Mesothelial cell of epicardium (in vitro differentiated cells): ENCODE measurements around the gene CANT1. TPM values are rescaled to one million over a fixed set of nuclear protein-coding genes. Genes with fewer than 3 reads are reported as not detected.

ENCODE experiments used
- DNase-seq, 2 experiments: peaks; one replicate each; pipeline ENCODE4 v3.0.0; 2021; ENCODE audit warnings: low spot score in 2 of 2; ENCODE audit not compliant: unreplicated experiment in 2 of 2
- H3K27ac Mint-ChIP-seq: 2 replicates; pipeline ENCODE4 v1.8.0; 2021; ENCODE audit warnings: mixed read lengths
- H3K27me3 Mint-ChIP-seq: 2 replicates; pipeline ENCODE4 v1.8.0; 2021; ENCODE audit warnings: low read depth, mixed read lengths
- H3K36me3 Mint-ChIP-seq: 2 replicates; pipeline ENCODE4 v1.8.0; 2021; ENCODE audit warnings: mixed read lengths
- H3K4me1 Mint-ChIP-seq: 2 replicates; pipeline ENCODE4 v1.8.0; 2021; ENCODE audit warnings: mixed read lengths
- H3K4me3 Mint-ChIP-seq: 2 replicates; pipeline ENCODE4 v1.8.0; 2021; ENCODE audit warnings: mild to moderate bottlenecking, moderate library complexity, mixed read lengths
- H3K9me3 Mint-ChIP-seq: 2 replicates; pipeline ENCODE4 v1.8.0; 2021; ENCODE audit warnings: mixed read lengths
- CTCF ChIP-seq: fragments of 200-600 bp; sonication (generic); IDR thresholded peaks from one replicate; pipeline ENCODE4 v1.5.0; 2021; ENCODE audit warnings: antibody characterized with exemption; ENCODE audit not compliant: unreplicated experiment
- total RNA-seq: library from RNA; stranded (reverse); gene quantifications from 3 replicates; pipeline ENCODE4 v1.2.1, GENCODE V29; 2021

CANT1 gene
- total RNA-seq, 1 donor from 2014 or later: 68.2 TPM

GRCh38 chr17:78977681-78977943 lies 32.0 kb downstream of the CANT1 start:
- Mint-ChIP-seq H3K4me3 (peak overlapping the region; percentile 54), H3K36me3 (no peaks in the 10 kb centered on the region), H3K27ac (peak overlapping the region; percentile 76), H3K27me3 (no peaks in the 10 kb centered on the region), H3K9me3 (no peaks in the 10 kb centered on the region), H3K4me1 (peaks cover 44% of the 10 kb centered on the region)
- TF ChIP-seq CTCF: no peak
- no peak for DNase-seq

DNA sequence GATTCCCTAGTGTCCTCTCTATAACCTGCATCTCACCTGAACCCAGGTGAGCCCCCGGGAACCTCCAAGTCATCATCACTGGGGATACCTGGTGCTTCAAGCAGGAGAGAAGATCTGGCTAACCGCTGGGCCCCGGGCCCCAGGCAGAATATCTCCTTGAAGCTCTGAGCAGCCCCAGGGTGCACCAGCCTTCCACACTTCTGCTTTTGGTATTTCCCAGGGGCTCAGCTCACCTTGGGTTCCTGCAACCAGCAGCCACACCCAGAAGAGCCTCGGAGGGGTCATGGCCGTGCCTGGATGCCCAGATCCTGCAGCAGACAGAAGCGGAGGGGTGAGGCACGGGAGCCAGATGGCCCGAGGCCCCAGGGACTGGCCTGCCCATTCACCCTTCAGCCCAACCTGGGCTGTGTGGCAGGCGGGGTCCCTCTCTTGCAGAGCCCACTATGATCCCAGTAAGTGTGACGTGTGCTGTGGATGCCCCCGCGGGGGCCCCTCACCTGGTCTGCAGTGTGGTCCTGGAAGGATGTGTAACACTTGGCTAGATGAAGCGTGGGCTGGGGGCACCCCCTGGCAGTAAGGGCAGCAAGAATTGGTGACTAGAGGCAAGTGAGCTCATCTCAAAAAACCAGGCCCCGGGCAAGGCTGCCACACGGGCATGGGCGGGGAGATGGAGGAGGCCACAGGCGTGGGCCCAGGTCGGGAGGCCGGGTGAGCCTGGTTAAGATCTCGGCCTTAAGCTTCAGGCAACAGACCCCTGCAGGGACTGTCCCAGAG lies 32.5 kb downstream of the CANT1 start:
- Mint-ChIP-seq H3K4me3 (peak overlapping the region; percentile 54), H3K27me3 (no peaks in the 10 kb centered on the region), H3K27ac (peak overlapping the region; percentile 76), H3K9me3 (no peaks in the 10 kb centered on the region), H3K36me3 (no peaks in the 10 kb centered on the region), H3K4me1 (peaks cover 47% of the 10 kb centered on the region)
- no peak for TF ChIP-seq CTCF
- no peak for DNase-seq

DNA sequence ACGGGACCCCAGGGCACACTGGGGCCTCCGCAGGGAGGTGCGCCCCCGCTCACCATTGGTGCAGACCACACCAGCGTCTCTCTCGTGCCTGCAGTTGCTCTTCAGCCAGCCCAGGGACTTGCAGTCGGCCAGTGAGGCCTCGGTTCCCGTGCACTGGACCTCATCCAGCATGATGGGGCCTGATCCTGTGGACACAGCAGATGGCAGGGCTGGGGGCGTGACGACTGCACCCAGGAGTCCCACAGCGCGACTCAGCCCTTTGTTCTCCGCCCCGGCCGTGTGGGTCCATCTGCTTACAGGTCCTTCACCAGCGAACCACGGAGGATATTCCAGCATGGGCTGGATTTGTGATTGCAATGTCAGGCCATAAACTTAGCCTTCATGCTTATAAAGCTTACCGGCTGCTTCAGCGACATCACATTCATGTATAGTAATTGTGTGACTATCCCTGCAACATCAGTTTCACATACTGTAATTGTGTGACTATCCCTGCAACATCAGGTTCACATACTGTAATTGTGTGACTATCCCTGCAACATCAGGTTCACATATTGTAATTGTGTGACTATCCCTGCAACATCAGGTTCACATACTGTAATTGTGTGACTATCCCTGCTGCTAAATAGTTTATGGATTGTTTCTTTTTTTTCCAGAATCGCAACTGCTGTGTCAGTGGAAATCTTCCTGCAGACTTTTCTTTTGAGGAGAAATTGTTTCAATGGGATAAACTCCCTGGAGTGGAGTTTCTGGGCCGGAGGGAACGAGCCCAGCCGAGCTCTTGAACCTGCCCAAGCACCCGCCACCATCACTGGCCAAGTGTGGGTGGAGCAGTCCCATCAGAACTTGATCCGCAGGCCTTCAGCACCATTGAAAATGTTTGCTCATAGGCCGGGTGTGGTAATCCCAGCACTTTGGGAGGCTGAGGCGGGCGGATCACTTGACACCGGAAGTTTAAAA lies 34.7 kb downstream of the CANT1 start:
- DNase-seq: no peak
- Mint-ChIP-seq H3K27me3 (no peaks in the 10 kb centered on the region), H3K36me3 (peaks cover 6% of the 10 kb centered on the region), H3K27ac (peak overlapping the region; percentile 91), H3K4me1 (peaks cover 51% of the 10 kb centered on the region), H3K4me3 (peak overlapping the region; percentile 5), H3K9me3 (no peaks in the 10 kb centered on the region)
- no peak for TF ChIP-seq CTCF

- no peak for DNase-seq
- Mint-ChIP-seq H3K36me3 (peaks cover 6% of the 10 kb centered on the region), H3K9me3 (no peaks in the 10 kb centered on the region), H3K4me1 (peaks cover 44% of the 10 kb centered on the region), H3K27ac (peak overlapping the region; percentile 50), H3K27me3 (no peaks in the 10 kb centered on the region), H3K4me3 (no peak overlapping the region)
- no peak for TF ChIP-seq CTCF
Measured at GRCh38 chr17:78973792-78974520, 35.6 kb downstream of the CANT1 start.

DNA sequence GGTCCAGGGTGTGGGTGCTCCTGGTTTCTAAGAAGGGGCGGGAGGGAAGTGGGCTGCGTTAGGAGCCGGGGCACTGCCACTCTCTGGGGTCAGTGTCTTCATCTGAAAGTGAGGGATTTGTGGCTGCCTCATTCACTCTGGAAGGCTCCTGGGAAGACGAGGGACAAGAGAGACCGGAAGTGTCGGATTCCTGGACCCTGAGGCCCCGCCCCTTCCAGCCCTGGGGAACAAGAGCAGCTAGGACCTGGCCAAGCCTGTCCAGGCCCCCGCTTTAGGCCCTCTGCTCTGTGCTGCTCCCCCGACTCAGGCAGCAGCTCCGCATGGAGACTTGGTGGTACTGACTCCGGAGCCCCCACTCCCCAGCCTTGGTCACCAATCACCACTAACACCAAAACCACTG lies 36.4 kb downstream of the CANT1 start:
- Mint-ChIP-seq H3K36me3 (peaks cover 6% of the 10 kb centered on the region), H3K27me3 (no peaks in the 10 kb centered on the region), H3K4me1 (peaks cover 41% of the 10 kb centered on the region), H3K4me3 (no peak overlapping the region), H3K9me3 (no peaks in the 10 kb centered on the region), H3K27ac (no peak overlapping the region)
- no peak for DNase-seq
- no peak for TF ChIP-seq CTCF
